Nucleus accumbens (tissue), 56 donors: Measurements from ENCODE around the gene ADAMTS15.

Source experiments
- DNase-seq, 56 donors: peaks; one replicate each; lab custom pipeline; 2025; lab: John Stamatoyannopoulos, UW

ADAMTS15 gene

DNA sequence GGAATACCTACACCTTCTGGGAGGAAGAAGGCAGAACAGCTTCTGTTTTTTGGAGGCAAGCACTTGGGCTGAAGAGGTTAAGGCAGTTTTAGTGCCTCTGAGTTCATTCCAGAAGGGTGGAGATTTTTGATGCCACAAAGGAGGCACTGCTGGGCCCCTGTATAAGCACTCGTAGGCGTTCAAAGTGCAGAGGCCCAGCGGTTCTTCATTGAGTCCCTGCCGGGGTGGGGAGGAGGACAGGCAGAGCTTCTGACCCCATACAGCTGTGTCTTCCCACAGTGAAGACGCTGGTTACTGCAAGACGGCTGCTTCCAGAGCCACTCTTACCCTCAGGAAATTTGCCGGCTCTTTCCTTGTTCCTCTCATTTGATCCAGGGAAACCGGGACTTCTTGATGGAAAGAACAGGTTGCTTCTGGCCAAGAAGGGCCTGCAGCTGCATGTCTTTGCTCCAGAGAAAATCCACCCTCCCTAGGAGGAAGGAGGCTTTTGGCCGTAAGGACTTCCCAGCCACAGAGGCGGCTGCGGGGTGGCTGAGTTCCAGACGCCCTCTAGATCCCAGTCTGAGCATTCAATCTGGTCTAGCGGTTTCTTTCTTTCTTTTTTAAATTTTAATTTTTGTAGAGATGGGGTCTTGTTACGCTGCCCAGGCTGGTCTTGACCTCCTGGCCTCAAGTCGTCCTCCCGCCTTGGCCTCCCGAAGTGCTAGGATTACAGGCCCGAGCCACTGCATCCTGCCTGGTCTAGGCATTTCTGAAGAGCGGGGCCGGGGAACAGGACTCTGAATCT is 9.4 kb downstream of the ADAMTS15 start:
- peak in 1 of 56 donors; percentile 17 for DNase-seq

DNA sequence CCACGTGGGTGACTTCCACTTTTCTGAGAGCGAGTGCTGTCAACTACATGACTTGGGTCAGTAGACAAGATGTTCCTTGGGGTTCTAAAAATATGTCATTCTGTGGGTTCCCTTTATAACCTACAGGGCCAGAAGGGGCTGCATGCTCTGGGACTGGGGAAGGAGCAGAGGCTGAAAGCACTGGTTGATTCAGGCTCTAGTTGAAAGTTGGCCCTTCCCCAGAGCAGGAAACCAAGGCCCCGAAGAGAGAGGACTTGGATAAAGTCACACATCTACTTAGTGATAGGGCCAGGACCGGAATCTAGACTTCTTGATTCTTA is 9.9 kb downstream of the ADAMTS15 start:
- peak in 4 of 56 donors; percentile 8 to 52 (median 10) for DNase-seq

DNA sequence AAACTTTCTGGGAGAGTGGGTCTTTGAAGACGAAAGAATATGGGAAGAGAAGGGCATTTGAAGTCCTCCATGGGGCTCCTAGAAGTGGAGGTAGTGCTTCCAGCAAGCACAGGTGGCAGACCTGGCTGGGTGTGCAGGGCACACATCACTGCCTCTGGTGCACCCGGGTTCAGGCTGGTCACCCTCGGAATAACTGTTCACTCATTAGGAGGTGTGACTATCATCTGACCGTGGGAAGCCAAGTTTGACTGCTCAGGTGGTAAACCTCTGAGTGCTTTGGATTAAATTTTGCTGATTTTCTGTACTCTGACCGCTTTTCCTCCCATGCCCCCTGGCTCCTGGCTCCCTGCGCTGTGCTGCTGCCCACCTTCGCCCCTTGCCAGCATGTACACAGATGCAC is 11.1 kb downstream of the ADAMTS15 start:
- DNase-seq: no peak

DNA sequence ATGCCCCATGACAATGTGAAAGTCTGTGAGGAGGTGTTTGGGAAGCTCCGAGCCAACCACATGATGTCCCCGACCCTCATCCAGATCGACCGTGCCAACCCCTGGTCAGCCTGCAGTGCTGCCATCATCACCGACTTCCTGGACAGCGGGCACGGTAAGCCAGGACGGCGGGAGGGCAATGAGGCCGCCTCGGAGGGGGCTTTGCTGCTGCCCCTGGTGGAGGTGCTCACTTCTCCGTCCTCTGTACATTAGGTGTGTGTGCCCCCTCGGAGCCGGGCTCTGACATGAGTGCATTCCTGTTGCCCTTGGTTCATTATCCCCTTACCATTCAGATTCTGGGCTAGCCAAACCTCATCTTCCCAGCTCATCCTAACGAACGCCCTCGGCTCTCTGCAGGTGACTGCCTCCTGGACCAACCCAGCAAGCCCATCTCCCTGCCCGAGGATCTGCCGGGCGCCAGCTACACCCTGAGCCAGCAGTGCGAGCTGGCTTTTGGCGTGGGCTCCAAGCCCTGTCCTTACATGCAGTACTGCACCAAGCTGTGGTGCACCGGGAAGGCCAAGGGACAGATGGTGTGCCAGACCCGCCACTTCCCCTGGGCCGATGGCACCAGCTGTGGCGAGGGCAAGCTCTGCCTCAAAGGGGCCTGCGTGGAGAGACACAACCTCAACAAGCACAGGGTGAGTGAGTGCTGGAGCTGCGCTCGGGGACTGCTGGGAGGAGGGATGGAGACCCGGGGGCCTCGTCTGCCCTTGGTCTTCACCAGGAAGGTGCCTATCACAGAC is 13.8 kb downstream of the ADAMTS15 start:
- DNase-seq: no peak

DNA sequence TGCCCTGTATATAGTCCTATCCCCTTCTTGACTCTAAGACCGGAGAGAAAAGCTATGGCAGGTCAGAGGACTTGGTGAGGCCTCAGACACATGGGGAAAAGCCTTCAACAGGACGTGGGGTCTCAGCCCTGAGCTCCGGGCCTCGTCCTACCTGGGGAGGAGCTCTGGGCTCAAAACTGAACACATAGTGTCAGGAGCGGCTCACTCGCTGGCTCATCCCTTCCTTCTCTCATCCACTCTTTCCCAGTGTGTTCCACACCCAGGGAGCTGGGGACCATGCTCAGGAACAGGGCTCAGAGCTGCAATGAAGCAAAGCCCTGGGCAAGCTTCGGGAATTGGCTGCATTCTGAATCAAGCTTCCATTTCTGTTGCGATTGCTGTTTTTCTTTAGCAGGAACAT is 14.5 kb downstream of the ADAMTS15 start:
- DNase-seq: no peak

DNA sequence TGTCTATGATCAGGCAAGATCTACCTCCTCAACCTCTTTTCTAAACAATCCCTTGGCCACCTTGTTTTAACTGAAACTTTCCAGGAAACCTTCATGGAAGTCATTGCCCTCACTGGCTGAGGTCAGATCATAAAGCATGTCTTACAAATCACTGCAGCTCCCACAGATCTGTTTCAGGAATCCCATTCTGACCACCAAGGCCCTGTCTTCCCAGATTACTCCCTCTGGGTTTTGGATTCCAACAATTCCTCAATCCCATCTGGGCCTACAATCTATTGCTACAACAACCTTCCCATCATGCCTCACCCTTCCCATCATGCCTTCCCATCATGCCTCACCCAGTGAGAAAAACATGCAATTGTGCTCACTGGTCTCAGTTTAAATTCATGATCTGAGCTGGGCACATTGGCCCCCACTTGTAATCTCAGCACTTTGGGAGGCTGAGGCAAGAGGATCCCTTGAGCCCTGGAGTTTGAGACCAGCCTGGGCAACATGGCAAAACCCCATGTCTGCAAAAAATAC is 15.9 kb downstream of the ADAMTS15 start:
- DNase-seq: no peak

DNA sequence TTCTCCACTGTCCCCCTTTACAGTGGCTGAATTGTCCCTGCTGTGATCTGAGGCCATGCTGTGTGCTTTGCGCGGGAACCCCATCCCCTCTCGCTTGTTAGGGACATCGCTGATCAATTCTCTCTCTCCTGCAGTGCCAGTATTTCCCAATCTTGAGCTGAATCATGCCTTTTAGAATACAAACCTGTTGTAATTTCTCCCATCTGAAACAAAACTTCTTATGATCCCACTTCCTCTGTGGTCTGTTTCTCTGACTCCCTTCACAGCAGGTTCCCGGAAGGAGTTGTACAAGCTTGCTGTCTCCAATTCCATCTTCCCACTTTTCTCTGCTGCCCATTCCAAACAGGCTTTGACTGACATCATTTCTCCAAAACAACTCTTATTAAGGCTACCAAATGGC is 16.8 kb downstream of the ADAMTS15 start:
- DNase-seq: no peak

DNA sequence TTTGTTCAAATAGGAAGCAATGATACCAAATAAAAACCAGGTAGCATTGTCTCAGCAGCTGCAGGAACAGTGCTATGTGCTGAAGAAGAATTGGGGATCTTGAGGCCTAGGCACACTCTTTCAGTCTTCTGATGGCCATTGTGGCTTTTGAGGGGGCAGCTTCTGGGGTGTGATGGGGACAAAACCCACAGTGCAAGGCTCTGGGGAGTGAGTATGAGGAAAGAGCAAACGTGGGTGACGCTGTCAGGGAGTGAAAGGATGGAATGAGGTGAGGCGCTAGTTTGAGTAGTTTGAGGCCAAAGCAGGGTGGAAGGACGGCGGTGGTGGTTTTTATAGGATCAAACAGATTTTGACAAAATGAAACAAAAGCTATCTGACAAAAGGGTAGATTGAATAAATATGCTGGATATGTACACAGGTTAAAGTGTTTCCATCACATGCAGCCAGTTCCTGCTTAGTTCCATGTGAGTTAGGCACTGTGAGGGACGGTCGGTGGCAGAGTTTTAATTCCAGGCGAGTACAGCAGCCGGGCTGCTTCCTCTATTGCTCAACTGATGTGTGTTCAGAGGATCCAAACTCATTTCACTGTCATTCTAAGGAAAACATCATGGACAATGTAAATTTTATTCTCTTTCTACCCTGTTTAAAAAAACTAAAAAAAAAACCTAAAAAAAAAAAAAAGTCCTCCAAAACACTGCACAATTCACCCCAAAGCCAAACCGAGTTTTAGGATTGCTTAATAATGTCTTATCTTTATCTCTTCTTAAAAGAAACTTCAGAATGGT is 18.9 kb downstream of the ADAMTS15 start:
- DNase-seq: no peak

DNA sequence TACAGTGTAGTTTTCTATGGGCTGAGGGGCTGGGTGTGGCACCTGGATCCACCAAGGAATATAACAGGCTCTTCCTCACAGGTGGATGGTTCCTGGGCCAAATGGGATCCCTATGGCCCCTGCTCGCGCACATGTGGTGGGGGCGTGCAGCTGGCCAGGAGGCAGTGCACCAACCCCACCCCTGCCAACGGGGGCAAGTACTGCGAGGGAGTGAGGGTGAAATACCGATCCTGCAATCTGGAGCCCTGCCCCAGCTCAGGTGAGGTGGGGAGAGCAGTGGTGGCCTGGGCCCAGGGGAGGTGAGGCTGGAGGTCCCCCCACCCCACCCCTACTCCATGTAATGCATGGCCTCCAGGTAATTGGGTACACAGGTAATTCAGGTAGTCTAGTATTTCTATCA is 20.7 kb downstream of the ADAMTS15 start:
- DNase-seq: no peak

DNA sequence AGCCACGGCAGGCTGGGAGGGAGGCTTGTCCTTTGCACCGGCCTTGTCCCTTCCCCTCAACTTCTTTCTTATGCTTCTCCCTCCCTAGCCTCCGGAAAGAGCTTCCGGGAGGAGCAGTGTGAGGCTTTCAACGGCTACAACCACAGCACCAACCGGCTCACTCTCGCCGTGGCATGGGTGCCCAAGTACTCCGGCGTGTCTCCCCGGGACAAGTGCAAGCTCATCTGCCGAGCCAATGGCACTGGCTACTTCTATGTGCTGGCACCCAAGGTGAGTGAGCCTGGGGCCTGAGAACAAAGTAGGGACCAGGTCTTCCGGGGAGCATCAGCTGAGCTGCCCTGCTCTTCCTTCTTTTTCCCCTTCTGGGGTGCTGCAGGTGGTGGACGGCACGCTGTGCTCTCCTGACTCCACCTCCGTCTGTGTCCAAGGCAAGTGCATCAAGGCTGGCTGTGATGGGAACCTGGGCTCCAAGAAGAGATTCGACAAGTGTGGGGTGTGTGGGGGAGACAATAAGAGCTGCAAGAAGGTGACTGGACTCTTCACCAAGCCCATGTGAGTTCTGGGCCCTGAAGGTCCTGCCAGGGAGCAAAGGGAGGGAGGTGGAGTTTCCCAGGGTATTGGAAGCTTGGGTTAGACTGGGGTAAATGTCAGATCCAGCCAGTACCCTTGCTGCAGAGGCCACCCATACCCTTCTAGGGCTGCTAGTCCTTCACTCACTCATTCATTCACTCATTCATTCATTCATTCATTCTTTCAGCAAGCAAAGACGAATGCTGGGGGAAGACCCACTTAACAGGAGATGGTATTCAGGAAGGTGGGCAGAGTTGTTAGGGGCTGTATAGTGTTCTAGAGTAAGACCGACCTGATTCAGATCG is 22.6 kb downstream of the ADAMTS15 start:
- DNase-seq: no peak

DNA sequence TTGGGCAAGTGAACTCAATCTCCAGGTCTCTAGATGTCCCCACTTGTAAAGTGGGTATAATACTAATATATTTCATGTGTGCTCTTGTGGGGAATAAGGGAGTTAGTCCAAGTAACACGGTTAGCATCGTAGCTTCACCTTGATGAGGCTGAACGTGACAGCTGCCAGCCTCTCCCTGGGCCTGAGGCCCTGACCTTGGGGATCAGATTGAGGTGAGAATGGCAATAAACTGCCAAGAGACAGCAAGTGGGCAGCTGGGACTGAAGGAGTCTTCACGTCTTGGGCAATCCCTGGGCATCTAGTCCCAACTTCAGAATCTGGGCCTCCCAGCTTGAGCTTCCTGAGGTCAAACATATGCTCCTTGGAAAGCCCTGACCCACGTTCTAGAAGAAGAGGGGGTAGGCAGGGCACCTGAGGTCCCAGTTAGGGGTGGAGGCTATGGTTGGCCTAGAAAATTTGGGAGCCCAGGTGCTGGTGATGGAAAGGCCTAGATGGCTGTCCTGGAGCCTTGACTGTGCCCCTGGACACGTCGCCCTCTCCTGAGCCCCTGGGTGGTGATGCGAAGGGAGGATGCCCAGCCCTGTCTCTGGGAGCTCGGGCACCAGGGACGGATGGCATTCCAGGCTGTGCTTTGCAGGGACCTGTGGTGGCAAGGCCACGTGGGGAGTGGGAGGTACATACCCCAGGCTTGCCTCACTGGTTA is 23.4 kb downstream of the ADAMTS15 start:
- no peak for DNase-seq

DNA sequence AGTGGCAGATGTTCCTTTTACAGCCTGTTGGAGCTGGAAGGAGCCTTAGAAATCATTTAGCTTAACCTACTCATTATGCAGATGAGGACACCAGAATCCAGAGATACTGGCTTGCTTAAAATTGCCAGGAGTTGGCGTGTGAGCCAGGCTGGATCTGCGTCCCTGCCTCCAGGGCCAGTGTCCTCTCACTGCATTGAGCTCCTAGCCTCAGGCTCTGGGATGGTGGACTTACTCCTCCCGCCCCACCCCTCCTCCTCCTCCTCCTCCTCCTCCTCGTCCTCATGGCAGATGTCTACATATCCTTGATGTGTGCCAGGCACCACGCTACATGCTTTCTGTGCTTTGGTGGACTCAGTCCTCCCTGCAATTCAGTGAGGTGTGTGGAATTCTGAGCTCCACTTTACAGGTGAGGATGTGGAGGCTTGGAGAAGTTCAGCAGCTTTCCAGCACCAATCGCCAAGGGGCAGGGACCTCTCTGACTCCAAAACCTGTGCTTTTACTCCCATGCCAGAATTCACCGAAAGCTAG is 24.1 kb downstream of the ADAMTS15 start:
- DNase-seq: no peak

DNA sequence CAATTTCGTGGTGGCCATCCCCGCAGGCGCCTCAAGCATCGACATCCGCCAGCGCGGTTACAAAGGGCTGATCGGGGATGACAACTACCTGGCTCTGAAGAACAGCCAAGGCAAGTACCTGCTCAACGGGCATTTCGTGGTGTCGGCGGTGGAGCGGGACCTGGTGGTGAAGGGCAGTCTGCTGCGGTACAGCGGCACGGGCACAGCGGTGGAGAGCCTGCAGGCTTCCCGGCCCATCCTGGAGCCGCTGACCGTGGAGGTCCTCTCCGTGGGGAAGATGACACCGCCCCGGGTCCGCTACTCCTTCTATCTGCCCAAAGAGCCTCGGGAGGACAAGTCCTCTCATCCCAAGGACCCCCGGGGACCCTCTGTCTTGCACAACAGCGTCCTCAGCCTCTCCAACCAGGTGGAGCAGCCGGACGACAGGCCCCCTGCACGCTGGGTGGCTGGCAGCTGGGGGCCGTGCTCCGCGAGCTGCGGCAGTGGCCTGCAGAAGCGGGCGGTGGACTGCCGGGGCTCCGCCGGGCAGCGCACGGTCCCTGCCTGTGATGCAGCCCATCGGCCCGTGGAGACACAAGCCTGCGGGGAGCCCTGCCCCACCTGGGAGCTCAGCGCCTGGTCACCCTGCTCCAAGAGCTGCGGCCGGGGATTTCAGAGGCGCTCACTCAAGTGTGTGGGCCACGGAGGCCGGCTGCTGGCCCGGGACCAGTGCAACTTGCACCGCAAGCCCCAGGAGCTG is 24.8 kb downstream of the ADAMTS15 start:
- no peak for DNase-seq

DNA sequence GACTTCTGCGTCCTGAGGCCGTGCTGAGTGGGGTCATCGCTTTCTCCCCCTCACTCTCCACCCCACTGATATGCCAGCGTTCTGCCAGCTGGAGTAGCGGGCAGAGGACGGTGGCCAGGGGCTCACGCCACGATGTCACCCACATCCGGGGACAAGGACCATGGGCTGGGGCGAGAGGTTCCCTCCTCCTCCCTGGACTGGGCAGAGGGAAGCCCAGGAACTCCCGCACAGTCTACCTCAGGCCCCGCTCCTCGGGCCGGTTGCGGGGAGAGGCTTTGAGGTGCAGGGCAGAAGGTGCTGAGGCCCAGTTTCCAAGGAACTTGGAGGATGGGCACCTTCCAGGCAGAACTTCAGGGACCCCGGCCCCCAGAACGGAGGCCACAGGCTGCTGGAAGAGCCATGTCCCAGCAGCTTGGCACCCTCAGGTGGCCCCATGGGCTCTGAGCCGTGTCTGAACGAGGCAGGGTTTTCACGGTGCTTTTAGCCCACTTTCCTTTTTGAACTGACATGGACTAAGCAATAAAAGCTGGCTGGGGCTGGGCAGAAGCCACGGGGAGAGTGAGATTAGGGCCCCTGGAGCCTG is 25.4 kb downstream of the ADAMTS15 start:
- DNase-seq: no peak

DNA sequence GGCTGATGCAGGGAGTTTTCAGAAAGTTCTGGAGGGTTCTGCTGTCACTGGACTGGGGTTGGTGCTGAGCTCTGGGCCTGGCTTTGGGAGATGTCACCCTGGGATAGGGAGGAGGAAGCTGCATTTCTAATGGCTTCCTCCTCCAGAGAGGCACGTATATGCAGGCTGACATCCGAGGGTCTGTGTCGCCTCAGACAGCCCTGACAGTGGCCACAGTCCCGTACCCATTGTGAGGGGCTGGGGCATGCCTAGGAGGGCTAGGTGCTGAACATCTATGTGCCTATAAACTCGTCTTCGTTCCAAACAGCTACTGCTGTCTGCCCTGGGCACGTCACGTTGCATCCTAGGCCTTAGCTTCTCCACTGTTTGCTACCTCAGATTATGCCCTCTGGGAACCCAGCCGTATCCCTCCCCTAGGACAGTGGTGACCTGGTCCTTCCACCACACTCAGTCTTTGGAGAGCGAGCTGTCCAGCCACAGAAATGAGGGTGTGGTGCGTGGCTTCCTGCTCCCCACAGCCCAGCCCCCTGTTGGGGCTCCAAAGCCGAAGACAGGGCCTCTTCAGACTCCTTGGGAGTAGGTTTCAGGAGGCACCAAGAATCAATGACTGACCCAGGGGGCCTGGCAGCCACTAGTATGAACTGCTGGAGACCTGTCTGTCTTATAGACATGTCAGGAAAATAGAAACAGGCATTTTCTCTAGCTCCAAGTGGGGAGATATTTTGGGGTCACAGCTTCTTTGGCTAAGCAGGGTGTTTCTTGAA is 26.4 kb downstream of the ADAMTS15 start:
- no peak for DNase-seq

DNA sequence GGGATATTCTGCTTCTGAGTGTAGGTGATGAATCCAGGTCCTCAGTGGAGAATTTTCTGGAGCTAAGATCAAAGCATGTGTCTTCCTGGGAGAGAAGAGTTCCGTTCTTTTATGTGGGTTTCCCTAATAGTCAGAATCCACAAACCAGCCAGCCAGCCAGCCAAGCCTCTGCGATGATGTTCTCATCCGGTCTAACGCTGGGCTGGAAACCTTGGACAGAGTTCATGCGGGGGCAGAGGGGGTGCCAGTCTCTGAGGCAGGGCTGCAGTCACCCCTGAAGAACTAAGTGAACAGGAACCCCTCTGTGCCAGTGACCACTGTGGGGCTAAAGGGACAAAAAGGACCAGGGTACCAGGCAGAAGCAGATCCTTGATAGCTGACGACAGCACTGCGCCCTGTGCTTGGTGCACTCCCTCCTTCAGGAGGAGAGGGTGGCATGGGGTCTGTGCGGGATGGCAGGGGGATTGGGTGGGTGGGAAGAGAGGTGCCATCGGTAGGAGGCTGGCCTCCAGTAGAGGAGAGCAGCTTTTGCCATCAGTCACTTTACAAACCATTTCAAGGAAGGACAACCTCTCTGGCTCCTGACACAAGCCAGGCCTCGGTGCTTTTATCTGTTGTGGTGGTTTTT is 27.1 kb downstream of the ADAMTS15 start:
- no peak for DNase-seq
